Loucy (cell line): ENCODE data around the gene ULBP2.

Experiments used
- H2AFZ ChIP-seq: fragments of 200-600 bp; sonication (generic); 2 replicates; pipeline ENCODE4 v1.6.0; 2016; ENCODE audit warnings: antibody characterized with exemption, mild to moderate bottlenecking, low read length, moderate library complexity
- H3F3A ChIP-seq: fragments of 200-600 bp; 2 replicates; pipeline ENCODE4 v1.6.0; 2016; ENCODE audit warnings: antibody characterized with exemption, low read depth, mild to moderate bottlenecking
- H3K27me3 ChIP-seq: fragments of 200-600 bp; sonication (generic); 2 replicates; pipeline ENCODE4 v1.6.1; 2014; ENCODE audit warnings: low read length, mild to moderate bottlenecking; ENCODE audit not compliant: insufficient read depth, poor library complexity, severe bottlenecking
- H3K36me3 ChIP-seq: fragments of 200-600 bp; sonication (generic); 2 replicates; pipeline ENCODE4 v1.6.1; 2016; ENCODE audit warnings: low read length; ENCODE audit not compliant: insufficient read depth
- H3K4me1 ChIP-seq: fragments of 200-600 bp; sonication (generic); 2 replicates; pipeline ENCODE4 v1.5.1; 2014; ENCODE audit warnings: low read length, mild to moderate bottlenecking; ENCODE audit not compliant: insufficient read depth, poor library complexity, severe bottlenecking
- H3K4me2 ChIP-seq: fragments of 200-600 bp; sonication (generic); 2 replicates; pipeline ENCODE4 v1.6.0; 2014; ENCODE audit warnings: antibody characterized with exemption, low read length, low read depth, mild to moderate bottlenecking; ENCODE audit not compliant: poor library complexity, severe bottlenecking
- H3K4me3 ChIP-seq: fragments of 200-600 bp; sonication (generic); 2 replicates; pipeline ENCODE4 v1.5.1; 2014; ENCODE audit warnings: low read length, mild to moderate bottlenecking, mixed read lengths; ENCODE audit not compliant: poor library complexity, severe bottlenecking
- H3K79me2 ChIP-seq: fragments of 200-600 bp; sonication (generic); 2 replicates; pipeline ENCODE4 v1.6.1; 2014; ENCODE audit warnings: low read length; ENCODE audit not compliant: insufficient read depth
- H3K9ac ChIP-seq: fragments of 200-600 bp; sonication (generic); 2 replicates; pipeline ENCODE4 v1.6.0; 2014; ENCODE audit warnings: mild to moderate bottlenecking, low read depth, low read length, moderate library complexity; ENCODE audit not compliant: poor library complexity, severe bottlenecking
- H3K9me2 ChIP-seq: fragments of 200-600 bp; sonication (generic); replicated peaks from 2 replicates; pipeline ENCODE4 v1.6.1; 2016; ENCODE audit warnings: low read depth, low read length, mixed read lengths
- H3K9me3 ChIP-seq: fragments of 200-600 bp; sonication (generic); 2 replicates; pipeline ENCODE4 v1.6.1; 2014; ENCODE audit warnings: mild to moderate bottlenecking, antibody characterized with exemption, low read length, low read depth; ENCODE audit not compliant: insufficient read depth
- H4K20me1 ChIP-seq: fragments of 200-600 bp; sonication (generic); 2 replicates; pipeline ENCODE4 v1.6.0; 2014; ENCODE audit warnings: antibody characterized with exemption, low read length, mild to moderate bottlenecking; ENCODE audit not compliant: insufficient read depth, poor library complexity, severe bottlenecking
- CTCF ChIP-seq: fragments of 200-600 bp; sonication (generic); conservative IDR thresholded peaks from 2 replicates; pipeline ENCODE4 v1.5.1; 2014; ENCODE audit warnings: mild to moderate bottlenecking, antibody characterized with exemption, low read length
- EZH2phosphoT487 ChIP-seq: fragments of 200-600 bp; IDR thresholded peaks from 2 replicates; pipeline ENCODE4 v1.6.1; 2018; ENCODE audit warnings: antibody characterized with exemption, mild to moderate bottlenecking, moderate library complexity, borderline replicate concordance

The ULBP2 gene

GRCh38 chr6:149929422-149929821 lies 12.4 kb upstream of the ULBP2 start:
- peaks cover 4% of the 10 kb centered on the region for H3K4me1 ChIP-seq
- no peaks in the 10 kb centered on the region for H3F3A ChIP-seq
- H4K20me1 ChIP-seq = no peaks in the 10 kb centered on the region
- H3K9me2 ChIP-seq = no peaks in the 10 kb centered on the region
- no peak overlapping the region for H3K9ac ChIP-seq
- no peak overlapping the region for H3K4me2 ChIP-seq
- no peaks in the 10 kb centered on the region for H3K27me3 ChIP-seq
- TF ChIP-seq CTCF = peak; percentile 89
- TF ChIP-seq EZH2phosphoT487 = no peak
- H2AFZ ChIP-seq = no peak overlapping the region
- H3K36me3 ChIP-seq = no peaks in the 10 kb centered on the region
- H3K79me2 ChIP-seq = no peaks in the 10 kb centered on the region
- H3K9me3 ChIP-seq = no peaks in the 10 kb centered on the region
- no peak overlapping the region for H3K4me3 ChIP-seq

- H3K9ac ChIP-seq = no peak overlapping the region
- peaks cover 1% of the 10 kb centered on the region for H3K4me1 ChIP-seq
- no peaks in the 10 kb centered on the region for H3K79me2 ChIP-seq
- no peaks in the 10 kb centered on the region for H4K20me1 ChIP-seq
- H3K36me3 ChIP-seq = no peaks in the 10 kb centered on the region
- no peak overlapping the region for H2AFZ ChIP-seq
- H3K9me3 ChIP-seq = no peaks in the 10 kb centered on the region
- no peak overlapping the region for H3K4me3 ChIP-seq
- H3K9me2 ChIP-seq = no peaks in the 10 kb centered on the region
- no peaks in the 10 kb centered on the region for H3K27me3 ChIP-seq
- no peak for TF ChIP-seq CTCF
- TF ChIP-seq EZH2phosphoT487 = no peak
- no peak overlapping the region for H3K4me2 ChIP-seq
- H3F3A ChIP-seq = no peaks in the 10 kb centered on the region
These were observed 10.3 kb upstream of the ULBP2 start for GRCh38 chr6:149931501-149931900.

GRCh38 chr6:149933036-149933435 lies 8.8 kb upstream of the ULBP2 start:
- no peak overlapping the region for H2AFZ ChIP-seq
- no peak overlapping the region for H3K4me3 ChIP-seq
- H3K9me2 ChIP-seq = no peaks in the 10 kb centered on the region
- no peaks in the 10 kb centered on the region for H3K79me2 ChIP-seq
- H3K4me1 ChIP-seq = no peaks in the 10 kb centered on the region
- no peaks in the 10 kb centered on the region for H3K36me3 ChIP-seq
- H3K27me3 ChIP-seq = no peaks in the 10 kb centered on the region
- no peak overlapping the region for H3K9ac ChIP-seq
- TF ChIP-seq EZH2phosphoT487 (no peak), CTCF (no peak)
- no peak overlapping the region for H3K4me2 ChIP-seq
- no peaks in the 10 kb centered on the region for H4K20me1 ChIP-seq
- H3F3A ChIP-seq = no peaks in the 10 kb centered on the region
- no peaks in the 10 kb centered on the region for H3K9me3 ChIP-seq
